Amniotic epithelial cell (primary cell): ENCODE results near the gene CD93.
A peak's percentile ranks its signal among the peaks of the same experiment; 100 is the strongest.

Experiments
- DNase-seq: peaks from one replicate; pipeline ENCODE4 v3.0.0-alpha.2; 2010; ENCODE audit warnings: low read depth

The CD93 gene

DNA sequence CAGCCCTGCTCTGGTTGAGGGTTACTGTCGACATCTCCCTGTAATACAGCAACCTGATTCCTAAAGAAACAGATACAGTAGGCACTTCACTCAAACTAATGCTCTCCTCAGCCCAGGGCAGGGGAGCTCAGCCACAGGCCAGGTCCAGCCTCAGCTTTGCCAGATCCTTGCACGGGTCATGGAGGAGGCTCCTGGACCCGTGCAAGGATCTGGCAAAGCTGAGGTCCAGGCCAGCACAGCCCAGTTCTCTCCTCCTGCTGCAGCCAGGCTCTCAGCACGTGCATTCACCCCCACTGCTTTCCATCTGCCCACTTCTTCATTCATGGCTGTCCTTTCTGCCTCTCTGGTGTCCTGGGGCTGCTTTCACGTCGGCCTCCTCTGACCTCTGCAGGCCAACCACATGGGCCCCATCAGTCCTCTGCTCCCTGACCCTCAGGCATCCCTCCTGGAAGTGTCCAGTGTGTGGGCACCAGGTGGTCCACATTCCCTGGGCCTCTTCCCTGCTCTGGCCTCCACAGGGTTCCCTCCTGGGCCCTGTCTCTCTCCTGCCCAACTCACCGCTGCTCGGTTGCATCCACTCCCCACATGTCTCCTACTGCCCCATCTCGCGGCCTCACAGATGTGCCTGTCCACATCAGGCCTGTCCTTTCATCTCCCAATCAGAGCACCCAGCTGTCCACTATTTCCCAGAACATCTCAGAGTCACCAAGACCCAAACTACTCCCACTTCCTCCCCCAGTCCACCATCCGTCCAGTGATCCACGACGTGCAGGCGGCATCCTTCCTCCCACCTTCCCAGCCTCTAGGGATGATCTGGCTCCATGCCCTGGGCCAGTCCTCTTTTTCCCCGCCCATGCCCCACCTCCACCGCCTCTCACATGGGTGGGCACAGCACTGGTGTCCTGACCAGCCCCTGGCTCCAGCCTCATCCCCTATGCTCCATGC, 11.8 kb upstream of the CD93 start:
- no peak for DNase-seq

GRCh38 chr20:23096986-23097520, 10.9 kb upstream of the CD93 start:
- no peak for DNase-seq

- DNase-seq: no peak
These were observed 10.0 kb upstream of the CD93 start for GRCh38 chr20:23096097-23096496.

- no peak for DNase-seq
These were observed 9.4 kb upstream of the CD93 start for GRCh38 chr20:23095499-23095898.

DNA sequence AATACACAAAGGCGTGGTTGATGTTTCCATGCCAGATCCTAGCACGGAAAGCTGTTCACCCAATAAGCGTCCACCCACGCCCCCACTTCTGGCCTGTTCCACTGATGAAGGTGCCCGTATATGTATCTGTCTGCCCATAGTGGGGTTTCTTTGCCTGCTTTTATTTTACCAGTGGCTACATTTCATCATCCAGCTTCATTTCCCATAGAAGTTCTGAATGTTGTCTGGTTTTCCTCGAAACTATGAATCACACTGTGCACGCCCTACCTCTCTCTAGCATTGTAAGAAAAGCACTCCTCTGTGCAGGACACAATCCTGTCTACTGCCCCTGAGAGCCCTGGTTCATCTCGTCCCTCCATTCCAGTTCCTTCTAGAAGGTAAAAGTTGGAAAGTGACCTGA, 8.8 kb upstream of the CD93 start:
- DNase-seq: peak; percentile 78

- no peak for DNase-seq
These were observed 8.2 kb upstream of the CD93 start for GRCh38 chr20:23094213-23094896.

- no peak for DNase-seq
These were observed 7.5 kb upstream of the CD93 start for GRCh38 chr20:23093613-23094012.

GRCh38 chr20:23092861-23093495, 6.9 kb upstream of the CD93 start:
- DNase-seq: no peak

- DNase-seq: peak; percentile 69
These were observed 6.2 kb upstream of the CD93 start for GRCh38 chr20:23092384-23092756.

DNA sequence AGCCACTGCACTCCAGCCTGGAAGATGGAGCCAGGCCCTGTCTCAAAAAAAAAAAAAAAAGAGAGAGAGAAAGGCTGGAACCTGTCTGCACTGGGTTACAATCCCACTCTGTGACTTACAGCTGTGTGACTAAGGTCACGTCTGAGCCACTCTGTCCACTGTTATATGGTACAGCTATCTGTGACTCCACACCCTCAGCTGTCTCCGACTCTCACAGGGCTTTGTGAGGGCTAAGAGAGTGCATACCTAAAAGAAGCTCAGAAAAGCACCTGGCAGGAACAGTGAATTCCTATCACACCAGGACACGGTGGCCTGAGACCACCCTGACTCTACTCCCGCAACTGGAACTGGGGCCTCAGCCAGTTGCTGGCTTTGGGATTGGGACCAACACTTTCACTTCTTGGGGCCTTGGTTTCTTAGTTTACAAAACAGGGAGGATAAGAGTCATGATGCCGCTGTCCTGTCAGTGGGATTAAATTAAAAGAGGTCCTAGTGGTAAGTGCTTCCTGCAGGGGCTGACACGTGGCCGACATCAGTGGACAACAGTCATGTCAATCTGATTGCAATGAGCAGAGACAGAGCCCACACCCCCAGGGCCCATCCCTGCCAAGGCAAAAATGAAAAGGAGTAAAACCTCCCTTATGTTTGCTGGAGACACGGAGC, 5.7 kb upstream of the CD93 start:
- DNase-seq: no peak

DNA sequence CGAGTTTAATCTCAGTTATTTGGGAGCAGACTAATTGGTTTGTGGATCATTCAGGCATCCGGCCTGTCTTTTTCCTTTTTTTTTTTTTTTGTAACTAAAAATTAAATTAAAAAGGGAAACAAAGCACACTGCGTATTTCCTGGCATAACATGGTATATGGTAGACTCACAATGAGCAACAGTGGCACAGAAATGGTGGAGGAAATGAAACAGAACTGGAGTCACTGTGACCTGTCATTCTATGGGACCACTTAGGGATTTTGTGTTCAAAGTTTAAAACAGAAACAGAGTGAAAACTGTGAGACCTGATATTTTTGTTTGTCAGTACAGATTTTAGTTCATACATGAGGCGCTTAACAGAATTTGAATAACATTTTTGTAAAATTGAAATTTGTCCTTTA, 4.8 kb upstream of the CD93 start:
- DNase-seq: no peak

GRCh38 chr20:23090147-23090546, 4.0 kb upstream of the CD93 start:
- DNase-seq: no peak

- no peak for DNase-seq
These were observed 2.7 kb upstream of the CD93 start for GRCh38 chr20:23088866-23089265.

GRCh38 chr20:23087587-23088251, 1.6 kb upstream of the CD93 start:
- no peak for DNase-seq

- DNase-seq: no peak
These were observed 847 bp upstream of the CD93 start for GRCh38 chr20:23086931-23087411.

GRCh38 chr20:23085436-23086055, 578 bp downstream of the CD93 start:
- DNase-seq: no peak

DNA sequence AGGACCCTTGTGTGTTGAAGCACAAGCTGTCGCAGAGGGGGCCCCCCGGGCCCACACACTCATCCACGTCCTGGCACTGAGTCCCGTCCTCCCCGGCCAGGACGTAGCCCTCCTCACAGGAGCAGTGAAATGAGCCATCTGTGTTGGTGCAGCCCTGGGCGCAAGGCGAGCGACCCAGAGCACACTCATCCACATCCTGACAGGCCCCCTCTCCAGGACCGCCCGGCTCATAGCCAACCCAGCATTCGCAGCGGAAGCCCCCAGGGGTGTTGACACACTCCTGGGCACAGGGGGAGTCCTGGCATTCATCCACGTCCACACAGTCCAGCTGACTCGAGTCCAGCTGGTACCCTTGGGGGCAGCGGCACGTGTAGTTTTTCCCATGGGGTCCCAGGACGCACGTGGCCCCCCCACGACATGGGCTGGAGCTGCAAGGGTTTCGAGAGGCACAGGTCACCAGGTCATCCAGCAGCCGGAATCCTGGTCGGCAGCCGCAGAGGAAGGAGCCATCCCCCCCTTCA, 1.2 kb downstream of the CD93 start:
- DNase-seq: no peak

DNA sequence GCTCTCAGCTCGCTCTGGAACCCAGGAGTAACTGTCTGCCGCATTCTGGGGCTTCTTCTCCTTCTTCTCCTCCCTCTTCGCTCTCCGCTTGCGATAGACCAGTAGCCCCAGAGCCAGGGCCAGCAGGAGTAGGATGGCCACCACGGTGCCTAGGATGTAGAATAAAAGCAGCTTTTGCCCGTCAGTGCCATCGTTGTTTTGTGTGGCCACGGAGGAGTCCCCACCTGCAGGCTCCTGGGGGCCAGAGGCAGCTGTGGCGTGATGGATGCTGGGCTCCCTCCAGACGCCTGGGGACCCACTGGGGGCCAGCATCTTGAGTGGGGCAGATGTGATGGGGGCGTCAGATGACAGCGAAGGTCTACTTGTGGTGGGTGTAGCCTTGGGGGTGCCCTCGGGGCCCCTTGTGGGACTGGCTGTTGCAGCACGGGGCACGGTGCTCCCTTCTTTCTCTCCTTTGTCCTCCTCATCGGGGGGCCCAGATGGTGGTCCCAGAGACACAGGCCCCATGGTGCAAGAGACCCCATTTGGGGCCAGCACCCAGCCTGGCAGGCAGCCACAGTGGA, 1.8 kb downstream of the CD93 start:
- DNase-seq: no peak

DNA sequence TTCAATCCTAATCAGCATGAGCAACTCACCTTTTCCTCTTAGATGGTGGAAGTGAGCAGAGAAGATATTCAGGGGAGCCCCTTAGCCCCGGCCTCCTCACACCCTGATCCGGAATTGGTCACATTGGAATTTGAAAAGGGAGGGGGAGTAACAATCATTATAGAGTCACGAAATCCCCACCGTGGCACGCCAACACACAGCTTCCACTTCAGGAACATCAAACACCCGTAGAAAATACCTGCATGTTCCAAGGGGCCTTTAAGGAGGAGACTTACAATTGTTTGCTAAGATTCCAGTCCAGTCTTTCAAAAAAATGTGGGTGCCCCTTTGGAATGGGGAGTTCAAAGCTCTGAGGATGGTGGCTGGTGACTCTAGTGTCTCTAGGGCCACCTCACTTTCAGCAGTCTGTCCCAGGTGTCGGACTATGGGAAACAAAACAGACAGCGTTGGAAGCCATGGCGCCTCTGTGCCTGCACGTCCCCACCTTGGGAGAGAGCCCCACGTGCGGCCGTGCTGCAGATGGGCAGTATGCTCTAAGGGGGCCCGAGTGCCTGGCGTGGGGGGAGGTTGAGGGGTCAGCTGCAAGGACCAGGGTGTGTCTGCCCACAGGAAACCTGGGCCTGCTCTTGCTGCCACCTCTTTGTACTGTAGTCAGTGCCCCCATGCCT, 2.4 kb downstream of the CD93 start:
- no peak for DNase-seq
